ENCODE measurements around the gene KDM3A.

The KDM3A gene

DNA sequence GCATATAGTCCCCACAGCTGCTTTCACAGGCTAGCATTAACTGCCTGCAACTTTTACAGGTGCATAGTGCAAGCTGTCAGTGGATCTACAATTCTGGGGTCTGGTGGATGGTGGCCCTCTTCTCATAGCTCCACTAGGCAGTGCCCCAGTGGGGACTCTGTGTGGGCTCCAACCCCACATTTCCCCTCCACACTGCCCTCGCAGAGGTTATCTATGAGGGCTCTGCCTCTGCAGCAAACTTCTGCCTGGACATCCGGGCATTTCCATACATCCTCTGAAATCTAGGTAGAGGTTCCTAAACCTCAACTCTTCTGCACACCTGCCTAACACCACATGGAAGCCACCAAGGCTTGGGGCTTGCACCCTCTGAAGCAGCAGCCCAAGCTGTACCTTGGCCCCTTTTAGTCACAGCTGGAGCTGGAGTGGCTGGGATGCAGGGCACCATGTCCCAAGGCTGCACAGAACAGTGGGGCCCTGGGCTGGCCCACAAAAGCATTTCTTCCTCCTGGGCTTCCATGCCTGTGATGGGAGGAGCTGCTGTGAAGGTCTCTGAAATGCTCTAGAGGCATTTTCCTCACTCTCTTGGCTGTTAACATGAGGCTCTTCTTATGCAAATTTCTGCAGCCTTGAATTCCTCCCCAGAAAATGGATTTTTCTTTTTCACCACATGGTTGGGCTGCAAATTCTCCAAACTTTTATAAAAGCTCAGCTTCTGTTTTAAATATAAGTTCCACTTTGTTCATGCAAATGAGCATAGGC, 59.3 kb downstream of the KDM3A start:
- peaks cover 17% of the 10 kb centered on the region for H3K9me3 ChIP-seq (ENCODE audit: control insufficient read depth, insufficient read depth, low read length)
- H3K36me3 ChIP-seq (ENCODE audit: insufficient read depth, low read length) = peaks cover 8% of the 10 kb centered on the region
- no peaks in the 10 kb centered on the region for H3K4me1 ChIP-seq (ENCODE audit: insufficient read depth, low read length)
- H3K9ac ChIP-seq (ENCODE audit: low read depth, low read length) = no peak overlapping the region

DNA sequence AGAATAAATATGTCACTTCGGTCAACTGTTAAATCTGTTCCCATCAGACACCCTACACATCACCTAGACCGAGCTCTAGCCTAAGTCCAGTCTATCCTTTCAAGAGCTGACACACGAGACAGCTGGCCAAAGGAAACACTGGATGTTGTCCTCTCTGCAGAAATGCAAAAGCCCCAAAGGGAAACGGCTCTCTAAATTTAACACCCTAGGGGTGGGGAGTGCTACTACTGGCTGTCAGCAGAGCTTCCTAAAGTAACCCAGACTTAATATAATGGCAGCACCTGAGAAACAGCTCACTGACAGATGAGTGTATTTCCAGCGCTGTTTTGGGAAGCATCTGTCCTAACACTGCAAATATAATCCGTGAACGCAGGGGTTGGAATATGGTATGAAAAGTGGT, 66.4 kb downstream of the KDM3A start:
- Histone ChIP-seq H3K9ac (ENCODE audit: low read depth, low read length) (no peak overlapping the region), H3K36me3 (ENCODE audit: insufficient read depth, low read length) (peaks cover 2% of the 10 kb centered on the region), H3K4me1 (ENCODE audit: insufficient read depth, low read length) (no peaks in the 10 kb centered on the region), H3K9me3 (ENCODE audit: control insufficient read depth, insufficient read depth, low read length) (no peaks in the 10 kb centered on the region)

GRCh38 chr2:86510436-86510933, 69.3 kb downstream of the KDM3A start:
- H3K4me1 ChIP-seq (ENCODE audit: insufficient read depth, low read length) = no peaks in the 10 kb centered on the region
- no peak overlapping the region for H3K9ac ChIP-seq (ENCODE audit: low read depth, low read length)
- H3K9me3 ChIP-seq (ENCODE audit: control insufficient read depth, insufficient read depth, low read length) = no peaks in the 10 kb centered on the region
- peaks cover under 1% of the 10 kb centered on the region; the same call in 1 of the 2 replicates for H3K36me3 ChIP-seq (ENCODE audit: insufficient read depth, low read length)

- Histone ChIP-seq H3K36me3 (ENCODE audit: insufficient read depth, low read length) (no peaks in the 10 kb centered on the region; the same call in 1 of the 2 replicates), H3K9ac (ENCODE audit: low read depth, low read length) (no peak overlapping the region), H3K4me1 (ENCODE audit: insufficient read depth, low read length) (no peaks in the 10 kb centered on the region), H3K9me3 (ENCODE audit: control insufficient read depth, insufficient read depth, low read length) (no peaks in the 10 kb centered on the region)
Observed at GRCh38 chr2:86512034-86512433, 70.9 kb downstream of the KDM3A start.

- Histone ChIP-seq H3K4me1 (ENCODE audit: insufficient read depth, low read length) (no peaks in the 10 kb centered on the region), H3K36me3 (ENCODE audit: insufficient read depth, low read length) (no peaks in the 10 kb centered on the region; the same call in 1 of the 2 replicates), H3K9me3 (ENCODE audit: control insufficient read depth, insufficient read depth, low read length) (no peaks in the 10 kb centered on the region), H3K9ac (ENCODE audit: low read depth, low read length) (no peak overlapping the region)
Observed at GRCh38 chr2:86512892-86513291, 71.7 kb downstream of the KDM3A start.

DNA sequence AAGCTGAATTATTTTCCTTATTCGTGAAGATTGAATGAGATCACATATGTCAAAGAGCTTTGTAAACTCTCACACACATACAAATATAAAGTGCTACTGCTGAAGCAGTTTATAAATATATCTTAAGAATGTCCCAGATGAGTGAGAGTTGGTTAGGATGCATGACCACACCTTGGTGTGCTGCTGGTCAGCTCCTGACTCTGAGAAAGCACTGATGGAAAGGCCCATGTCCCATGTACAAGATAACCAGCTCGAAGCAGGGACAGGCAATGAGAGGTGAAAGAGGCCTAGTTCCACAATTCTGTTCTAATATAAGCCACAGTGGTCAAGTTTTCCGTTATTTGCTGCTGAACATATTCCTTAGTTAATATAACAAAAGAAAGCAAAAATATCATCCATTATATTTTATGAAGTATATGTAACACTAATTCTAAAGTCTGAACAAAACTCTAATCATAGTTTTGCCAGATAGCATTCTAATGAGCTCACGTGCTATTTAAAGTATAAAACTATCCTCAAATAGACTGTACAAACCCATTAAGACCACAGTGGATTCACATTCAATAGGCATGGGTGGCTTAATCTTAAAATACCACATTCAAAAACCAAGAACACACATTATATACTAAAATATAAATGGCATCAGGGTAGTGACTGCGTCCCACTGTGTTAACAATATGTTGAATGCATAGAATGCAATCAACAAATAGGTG, 72.9 kb downstream of the KDM3A start:
- Histone ChIP-seq H3K9me3 (ENCODE audit: control insufficient read depth, insufficient read depth, low read length) (no peaks in the 10 kb centered on the region), H3K4me1 (ENCODE audit: insufficient read depth, low read length) (no peaks in the 10 kb centered on the region), H3K9ac (ENCODE audit: low read depth, low read length) (no peak overlapping the region), H3K36me3 (ENCODE audit: insufficient read depth, low read length) (no peaks in the 10 kb centered on the region; the same call in 1 of the 2 replicates)

DNA sequence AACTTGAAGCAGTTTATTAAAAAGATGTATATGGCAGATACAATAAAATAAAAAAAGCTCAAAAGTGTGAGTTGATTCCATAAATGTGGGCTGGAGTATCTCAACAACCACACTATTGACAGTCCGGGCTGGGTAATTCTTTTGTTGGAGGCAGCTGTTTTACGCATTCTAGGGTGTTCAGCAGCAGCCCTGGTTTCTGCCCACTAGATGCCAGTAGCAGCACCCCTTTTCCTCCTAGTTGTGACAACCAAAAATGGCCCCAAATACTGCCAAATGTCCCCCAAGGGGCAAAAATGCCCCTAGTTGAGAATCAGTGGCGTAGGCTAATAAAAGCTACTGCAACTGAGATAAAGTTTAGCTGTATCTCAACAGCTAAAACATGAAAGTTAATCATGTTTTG, 77.3 kb downstream of the KDM3A start:
- Histone ChIP-seq H3K36me3 (ENCODE audit: insufficient read depth, low read length) (no peaks in the 10 kb centered on the region), H3K9me3 (ENCODE audit: control insufficient read depth, insufficient read depth, low read length) (peaks cover 4% of the 10 kb centered on the region; the same call in 1 of the 2 replicates), H3K4me1 (ENCODE audit: insufficient read depth, low read length) (no peaks in the 10 kb centered on the region), H3K9ac (ENCODE audit: low read depth, low read length) (no peak overlapping the region)

- Histone ChIP-seq H3K36me3 (ENCODE audit: insufficient read depth, low read length) (no peaks in the 10 kb centered on the region), H3K9me3 (ENCODE audit: control insufficient read depth, insufficient read depth, low read length) (peaks cover 4% of the 10 kb centered on the region; the same call in 1 of the 2 replicates), H3K4me1 (ENCODE audit: insufficient read depth, low read length) (no peaks in the 10 kb centered on the region), H3K9ac (ENCODE audit: low read depth, low read length) (no peak overlapping the region)
Observed at GRCh38 chr2:86519349-86519748, 78.2 kb downstream of the KDM3A start.

DNA sequence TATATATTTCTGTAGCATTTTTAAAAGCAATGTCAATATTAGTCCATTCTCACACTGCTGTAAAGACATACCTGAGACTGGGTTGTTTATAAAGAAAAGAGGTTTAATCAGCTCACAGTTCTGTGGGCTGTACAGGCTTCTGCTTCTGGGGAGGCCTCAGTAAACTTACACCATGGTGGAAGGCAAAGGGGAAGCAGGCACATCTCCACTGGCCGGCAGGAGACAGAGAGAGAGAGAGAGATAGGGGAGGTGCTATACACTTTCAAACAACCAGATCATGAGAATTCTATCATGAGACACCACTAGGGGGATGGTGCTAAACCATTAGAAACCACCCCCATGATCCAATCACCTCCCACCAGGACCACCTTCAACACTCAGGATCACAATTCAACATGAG, 79.0 kb downstream of the KDM3A start:
- Histone ChIP-seq H3K36me3 (ENCODE audit: insufficient read depth, low read length) (no peaks in the 10 kb centered on the region), H3K4me1 (ENCODE audit: insufficient read depth, low read length) (no peaks in the 10 kb centered on the region), H3K9ac (ENCODE audit: low read depth, low read length) (no peak overlapping the region), H3K9me3 (ENCODE audit: control insufficient read depth, insufficient read depth, low read length) (peaks cover 4% of the 10 kb centered on the region; the same call in 1 of the 2 replicates)

- Histone ChIP-seq H3K9ac (ENCODE audit: low read depth, low read length) (no peak overlapping the region), H3K4me1 (ENCODE audit: insufficient read depth, low read length) (no peaks in the 10 kb centered on the region), H3K36me3 (ENCODE audit: insufficient read depth, low read length) (no peaks in the 10 kb centered on the region; the same call in 1 of the 2 replicates), H3K9me3 (ENCODE audit: control insufficient read depth, insufficient read depth, low read length) (peaks cover 4% of the 10 kb centered on the region; the same call in 1 of the 2 replicates)
Observed at GRCh38 chr2:86521922-86522321, 80.8 kb downstream of the KDM3A start.

DNA sequence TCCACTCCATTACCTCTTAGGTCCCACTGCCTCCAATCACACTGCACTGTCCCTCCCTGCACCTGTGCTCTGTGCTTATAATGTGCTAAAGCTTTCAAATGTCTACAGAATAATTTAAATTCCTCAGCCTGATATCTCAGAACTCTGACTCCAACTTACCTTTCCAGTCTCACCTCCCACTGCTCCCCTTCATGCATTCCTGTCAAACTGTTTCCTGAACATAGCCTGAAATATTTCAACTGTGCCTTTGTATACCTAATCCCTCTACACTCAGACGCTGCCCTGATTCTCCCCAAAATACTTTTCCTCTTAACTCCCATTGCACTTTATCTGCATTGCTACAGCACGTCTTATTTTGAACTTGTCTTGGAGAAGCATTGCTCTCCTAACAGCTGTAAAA, 81.5 kb downstream of the KDM3A start:
- Histone ChIP-seq H3K4me1 (ENCODE audit: insufficient read depth, low read length) (no peaks in the 10 kb centered on the region), H3K9ac (ENCODE audit: low read depth, low read length) (no peak overlapping the region), H3K36me3 (ENCODE audit: insufficient read depth, low read length) (no peaks in the 10 kb centered on the region; the same call in 1 of the 2 replicates), H3K9me3 (ENCODE audit: control insufficient read depth, insufficient read depth, low read length) (peaks cover 4% of the 10 kb centered on the region; the same call in 1 of the 2 replicates)

DNA sequence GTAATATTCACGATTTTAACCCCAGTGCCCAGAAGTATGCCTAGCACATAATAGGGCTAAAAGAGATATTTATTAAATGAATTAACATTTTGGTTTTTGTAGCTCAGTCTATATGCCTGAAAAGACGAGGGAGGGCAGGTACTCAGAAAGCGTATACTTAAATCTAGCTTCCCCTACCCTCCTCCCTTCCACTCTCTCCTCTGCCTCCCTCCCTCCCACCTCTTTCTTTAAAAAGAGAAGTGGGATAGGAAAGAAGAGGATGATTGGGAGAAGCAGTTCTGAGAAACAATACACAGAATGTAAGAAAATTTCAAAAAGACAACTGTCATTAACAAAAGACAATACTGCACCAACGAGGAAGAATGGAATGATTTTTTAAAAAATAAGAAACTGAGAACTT, 82.3 kb downstream of the KDM3A start:
- Histone ChIP-seq H3K36me3 (ENCODE audit: insufficient read depth, low read length) (no peaks in the 10 kb centered on the region; the same call in 1 of the 2 replicates), H3K9me3 (ENCODE audit: control insufficient read depth, insufficient read depth, low read length) (peaks cover 4% of the 10 kb centered on the region; the same call in 1 of the 2 replicates), H3K9ac (ENCODE audit: low read depth, low read length) (no peak overlapping the region), H3K4me1 (ENCODE audit: insufficient read depth, low read length) (no peaks in the 10 kb centered on the region)

DNA sequence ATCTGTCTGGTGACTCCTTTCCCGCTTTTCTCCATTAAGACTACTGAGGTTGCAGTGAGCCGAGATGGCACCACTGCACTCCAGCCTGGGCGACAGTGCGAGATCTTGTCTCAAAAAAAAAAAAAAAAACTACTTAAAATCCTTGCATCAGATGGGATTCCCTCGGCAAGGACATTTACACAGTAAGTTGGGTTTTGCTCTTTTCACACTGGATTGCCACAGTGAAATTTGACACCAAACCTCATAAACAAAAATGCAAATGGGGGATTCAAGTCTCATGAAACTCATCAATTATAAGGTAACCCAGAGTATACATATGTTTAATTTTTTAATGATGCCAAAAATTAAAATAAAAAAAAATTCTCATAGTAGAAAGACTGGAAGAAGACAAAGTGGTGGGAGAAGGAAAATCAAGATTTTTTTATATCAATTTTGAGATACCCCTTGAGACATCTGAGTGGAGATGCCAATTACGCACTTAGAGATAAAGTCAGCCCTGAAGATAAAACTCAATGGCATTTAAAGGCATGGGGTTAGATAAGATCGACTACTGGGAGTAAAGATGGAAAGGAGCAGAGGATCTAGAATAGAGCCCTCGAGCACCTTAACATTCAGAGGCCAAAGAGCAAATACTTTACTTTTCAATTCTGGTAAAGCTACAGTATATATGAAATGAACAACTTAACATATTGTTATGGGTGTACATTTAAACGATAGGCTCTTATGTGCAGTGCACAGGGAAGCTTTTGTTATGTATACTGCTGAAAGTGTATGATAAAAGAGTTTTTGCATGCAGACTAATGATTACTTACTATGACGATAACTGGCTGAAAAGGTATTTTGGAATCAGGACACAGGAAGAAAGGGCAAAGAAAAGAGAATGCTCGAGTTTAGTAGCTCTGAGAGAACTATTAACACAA, 84.5 kb downstream of the KDM3A start:
- Histone ChIP-seq H3K9me3 (ENCODE audit: control insufficient read depth, insufficient read depth, low read length) (no peaks in the 10 kb centered on the region), H3K9ac (ENCODE audit: low read depth, low read length) (no peak overlapping the region), H3K4me1 (ENCODE audit: insufficient read depth, low read length) (no peaks in the 10 kb centered on the region), H3K36me3 (ENCODE audit: insufficient read depth, low read length) (no peaks in the 10 kb centered on the region; the same call in 1 of the 2 replicates)

DNA sequence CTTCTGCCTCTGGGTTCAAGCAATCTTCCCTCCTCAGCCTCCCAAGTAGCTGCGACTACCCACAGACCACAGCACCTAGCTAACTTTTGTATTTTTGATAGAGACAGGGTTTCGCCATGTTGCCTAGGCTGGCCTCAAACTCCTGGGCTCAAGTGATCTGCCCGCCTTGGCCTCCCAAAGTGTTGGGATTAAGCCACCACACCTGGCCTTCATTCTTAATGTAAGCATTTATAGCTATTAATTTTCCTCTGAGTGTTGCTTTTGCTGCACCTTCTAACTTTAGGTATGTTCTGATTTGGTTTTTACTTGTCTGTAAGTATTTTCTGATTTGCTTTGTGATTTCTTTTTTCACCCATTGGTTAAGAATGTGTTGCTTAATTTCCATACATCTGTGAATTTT, 92.4 kb downstream of the KDM3A start:
- H3K9ac ChIP-seq (ENCODE audit: low read depth, low read length) = no peak overlapping the region
- no peaks in the 10 kb centered on the region for H3K4me1 ChIP-seq (ENCODE audit: insufficient read depth, low read length)
- H3K36me3 ChIP-seq (ENCODE audit: insufficient read depth, low read length) = no peaks in the 10 kb centered on the region
- H3K9me3 ChIP-seq (ENCODE audit: control insufficient read depth, insufficient read depth, low read length) = peaks cover 5% of the 10 kb centered on the region; the same call in 1 of the 2 replicates
